Heart right ventricle (tissue), 16 donors: Measurements from ENCODE around the gene BECN2. TPM values are rescaled to one million over a fixed set of nuclear protein-coding genes. Genes with fewer than 3 reads are reported as not detected.

Experiments
- ATAC-seq, 8 donors: fragments of 200-7000 bp; cut with Tn5 transposase; one replicate each; pipeline ENCODE4 v1.9.1; 2020; ENCODE audit warnings: mild to moderate bottlenecking in 8 of 8, moderate library complexity in 8 of 8, moderate number of reproducible peaks in 1 of 8
- DNase-seq, 2 donors: peaks; one replicate each; pipeline ENCODE4 v3.0.0-alpha.2; 2020
- H3K27ac ChIP-seq, 10 donors: fragments of 200-600 bp; sonication (generic) in 2 of 10; one replicate each; pipeline versions ENCODE4 v1.5.0 to v1.8.0; 2020 to 2022; ENCODE audit warnings: mild to moderate bottlenecking in 3 of 10
- H3K27me3 ChIP-seq, 7 donors: fragments of 200-600 bp; one replicate each; pipeline ENCODE4 v1.8.0; 2021 to 2022; ENCODE audit warnings: mild to moderate bottlenecking in 2 of 7
- H3K36me3 ChIP-seq, 9 donors: fragments of 200-600 bp; sonication (generic) in 1 of 9; one replicate each; pipeline versions ENCODE4 v1.5.0 to v1.8.0; 2020 to 2022; ENCODE audit warnings: mild to moderate bottlenecking in 2 of 9
- H3K4me1 ChIP-seq, 9 donors: fragments of 200-600 bp; sonication (generic) in 1 of 9; one replicate each; pipeline versions ENCODE4 v1.5.0 to v1.8.0; 2020 to 2022; ENCODE audit warnings: mild to moderate bottlenecking in 4 of 9
- H3K4me3 ChIP-seq, 10 donors: fragments of 200-600 bp; sonication (generic) in 2 of 10; one replicate each; pipeline versions ENCODE4 v1.5.0 to v1.8.0; 2020 to 2022; ENCODE audit warnings: mild to moderate bottlenecking in 7 of 10, moderate library complexity in 2 of 10
- H3K9me3 ChIP-seq, 11 donors: fragments of 200-600 bp in 10 of 11; sonication (generic) in 2 of 11; one replicate each; pipeline versions ENCODE4 v1.5.0 to v1.8.0; 2013 to 2022; ENCODE audit warnings: mild to moderate bottlenecking in 2 of 11, control low read depth in 1 of 11, moderate library complexity in 1 of 11
- CTCF ChIP-seq, 9 donors: fragments of 200-600 bp; sonication (generic) in 2 of 9; IDR thresholded peaks; one replicate each; pipeline versions ENCODE4 v1.5.0 to v1.8.0; 2021 to 2022; ENCODE audit warnings: antibody characterized with exemption in 9 of 9, mild to moderate bottlenecking in 5 of 9, moderate library complexity in 1 of 9
- WGBS, 2 donors: extraction: QIAGEN DNeasy Blood & Tissue Kit; methylation state at CpG; one replicate each; pipeline ENCODE4 v1.1.7; 2013; ENCODE audit warnings: inconsistent platforms in 1 of 2; 5-methylcytosine and 5-hydroxymethylcytosine counted together
- intact Hi-C, 10 donors: fragments of 100-400 bp; cut with DNase I; formaldehyde crosslinking; loops; one replicate each; pipeline versions ENCODE4 v1.11.1 to v1.14.2; 2022
- polyA plus RNA-seq, 2 donors: library from polyadenylated mRNA; stranded (reverse); fragments of 200-250 nt; gene quantifications; one replicate each; pipeline ENCODE4 v1.2.3, GENCODE V29; 2013
- total RNA-seq, 10 donors: library from RNA; stranded (reverse); fragmentation: NEBNext Ultra II Directional in 3 of 10; extraction: Animal tissue kit (Norgen Biotek cat#: 25700) in 3 of 10; gene quantifications; one replicate each; pipeline versions ENCODE4 v1.2.1 to v1.2.4, GENCODE V29; 2021 to 2023
- donor health status: Arrhythmogenic right ventricular cardiomyopathy.
- donor health status: ischemic (EF 13 %, LVEDD 7.1; RV severe dilation, severe dysfunction).
- donor health status: healthy with polysubstance abuse.
- donor health status: DM: no; HTN: yes; CAD: no.
- donor health status: DM: no; HTN: no; CAD: no.
- donor health status: ischemic (EF 25% LVEDD 6.9; RV normal size, moderate dysfunction).
- donor health status: ischemic (EF 25% LVEDD 5.7; RV mildly dilated, moderate dysfunction).
- donor health status: healthy.
- donor health status: DM: yes; HTN: yes; CAD: no.
- donor health status: Ischemic cardiomyopathy.
- donor health status: ischemic (EF 35%, LVEDD 5.7; RV mildly dilated, moderate dysfunction).
- donor health status: nonischemic (EF 11% LVEDD 7.7; RV severe dilation, severe dysfunction).
- donor health status: DM: yes; HTN: yes; CAD: no.
- donor health status: PGD.
- donor health status: ischemic (EF 29% LVEDD 5.4; RV normal size, mild dysfunction).
- donor health status: nonischemic (EF 23%, LVEDD 6.1; RV moderate dilation, normal function).

Gene BECN2
- total and polyA plus RNA-seq, 12 donors = not detected

GRCh38 chr1:241999026-241999425, 41.5 kb downstream of the BECN2 start, which contains the start of gene MAP1LC3C:
TSS of gene MAP1LC3C (minus strand) at chr1:241999098. CDS start at chr1:241999008, 90 bp downstream.
- ATAC-seq = peak in 6 of 8 donors; percentile 25 to 55 (median 47)
- no peak for TF ChIP-seq CTCF (IDR thresholded peaks at IDR 0.05)
- H3K36me3 ChIP-seq = no peaks in the 10 kb centered on the region
- H3K4me1 ChIP-seq = peaks cover 0 to 13% (median 7%) of the 10 kb centered on the region in 9 donors
- H3K27me3 ChIP-seq = peaks cover 0 to 5% (median 0%) of the 10 kb centered on the region in 7 donors
- WGBS, 2 donors = 42 to 48% methylated on average over 4 of the region's 4 CpGs
- no peaks in the 10 kb centered on the region for H3K9me3 ChIP-seq
- H3K27ac ChIP-seq = peak within 1 kb of the TSS in 4 of 10 donors; percentile 55 to 72 (median 67)
- H3K4me3 ChIP-seq = peak within 1 kb of the TSS in 8 of 10 donors; percentile 4 to 45 (median 40)
- no peak for DNase-seq
- intact Hi-C loops = loop anchor here in 4 of 10 donors (2.0 to 10.0 kb wide), 4 partner anchors 18 to 104 kb away; no protein-coding TSS in a partner anchor

GRCh38 chr1:242000434-242000833, 42.9 kb downstream of the BECN2 start:
- Histone ChIP-seq H3K4me1 (peaks cover 0 to 13% (median 7%) of the 10 kb centered on the region in 9 donors), H3K36me3 (no peaks in the 10 kb centered on the region), H3K27ac (no peak overlapping the region), H3K27me3 (peaks cover 0 to 5% (median 0%) of the 10 kb centered on the region in 7 donors), H3K4me3 (no peak overlapping the region), H3K9me3 (no peaks in the 10 kb centered on the region)
- DNase-seq (no peak), ATAC-seq (no peak)
- TF ChIP-seq CTCF (IDR thresholded peaks at IDR 0.05) = no peak
- intact Hi-C loops = loop anchor here in 1 of 10 donors (10.0 kb wide), 2 partner anchors 396 to 466 kb away; partner anchors contain the start of gene KMO
- WGBS, 2 donors = 86 to 90% methylated on average over 7 of the region's 7 CpGs

GRCh38 chr1:242002072-242002471, 44.5 kb downstream of the BECN2 start:
- Histone ChIP-seq H3K9me3 (no peaks in the 10 kb centered on the region), H3K27ac (no peak overlapping the region), H3K4me3 (no peak overlapping the region), H3K27me3 (peaks cover 0 to 5% (median 0%) of the 10 kb centered on the region in 7 donors), H3K36me3 (no peaks in the 10 kb centered on the region), H3K4me1 (peaks cover 0 to 13% (median 7%) of the 10 kb centered on the region in 9 donors)
- WGBS, 2 donors = 73 to 79% methylated on average over 5 of the region's 5 CpGs
- no peak for DNase-seq
- no peak for ATAC-seq
- TF ChIP-seq CTCF (IDR thresholded peaks at IDR 0.05) = no peak
- intact Hi-C loops = loop anchor here in 1 of 10 donors (10.0 kb wide), 2 partner anchors 397 to 467 kb away; partner anchors contain the start of gene KMO

- H3K4me1 ChIP-seq = peaks cover 0 to 13% (median 7%) of the 10 kb centered on the region in 9 donors
- H3K9me3 ChIP-seq = no peaks in the 10 kb centered on the region
- H3K27ac ChIP-seq = no peak overlapping the region
- no peak for TF ChIP-seq CTCF (IDR thresholded peaks at IDR 0.05)
- no peak overlapping the region for H3K4me3 ChIP-seq
- intact Hi-C loops = loop anchor here in 1 of 10 donors (10.0 kb wide), 2 partner anchors 398 to 468 kb away; partner anchors contain the start of gene KMO
- no peaks in the 10 kb centered on the region for H3K36me3 ChIP-seq
- H3K27me3 ChIP-seq = peaks cover 0 to 5% (median 0%) of the 10 kb centered on the region in 7 donors
- DNase-seq (no peak), ATAC-seq (no peak)
- 78 to 85% methylated on average over 4 of the region's 4 CpGs for WGBS, 2 donors
Measured at GRCh38 chr1:242002510-242002909, 44.9 kb downstream of the BECN2 start.
